ENCODE results near the gene MTA2. TPM values are rescaled to one million over a fixed set of nuclear protein-coding genes. Genes with fewer than 3 reads are reported as not detected.

Gene MTA2
- total RNA-seq, 2 experiments from 2014 or later = 231 to 233 TPM

GRCh38 chr11:62546244-62546928, 55.3 kb downstream of the MTA2 start, which contains the start of gene AHNAK:
Gene AHNAK (minus strand): TSS chr11:62546806. CDS start chr11:62536098, 10,708 bp downstream.
- H3K27ac Mint-ChIP-seq = peak within 1 kb of the TSS; percentile 78
- DNase-seq (peak; percentile 77), ATAC-seq (ENCODE audit: low read depth) (peak; percentile 57)
- H3K4me3 Mint-ChIP-seq = peak within 1 kb of the TSS; percentile 96
- peaks cover 39% of the 10 kb centered on the region for H3K27me3 Mint-ChIP-seq
- no peaks in the 10 kb centered on the region for H3K9me3 Mint-ChIP-seq
- peaks cover 46% of the 10 kb centered on the region for H3K4me1 Mint-ChIP-seq
- POLR2A ChIA-PET = interaction anchor here (0.6 to 6.0 kb wide), 6 partner anchors 8 to 163 kb away, joined by 3 to 97 read pairs (median 5); partner anchors contain the start of genes EEF1G and TUT1
- no peaks in the 10 kb centered on the region for H3K36me3 Mint-ChIP-seq

- Mint-ChIP-seq H3K4me1 (peaks cover 47% of the 10 kb centered on the region), H3K27me3 (peaks cover 36% of the 10 kb centered on the region), H3K4me3 (peak overlapping the region; percentile 96), H3K36me3 (peaks cover 2% of the 10 kb centered on the region), H3K27ac (peak overlapping the region; percentile 78), H3K9me3 (no peaks in the 10 kb centered on the region)
- POLR2A ChIA-PET = interaction anchor here (0.6 to 6.0 kb wide), 10 partner anchors 9 to 181 kb away, joined by 3 to 97 read pairs (median 4); partner anchors contain the start of genes C11orf98, CSKMT, EEF1G and HNRNPUL2
- ATAC-seq (ENCODE audit: low read depth) = peak; percentile 25
- DNase-seq = peak; percentile 65
Observed at GRCh38 chr11:62545437-62546243, 56.0 kb downstream of the MTA2 start.

- H3K27me3 Mint-ChIP-seq = peaks cover 28% of the 10 kb centered on the region
- peaks cover 2% of the 10 kb centered on the region for H3K36me3 Mint-ChIP-seq
- no peak for DNase-seq
- no peaks in the 10 kb centered on the region for H3K9me3 Mint-ChIP-seq
- peak overlapping the region; percentile 78 for H3K27ac Mint-ChIP-seq
- peak; percentile 27 for ATAC-seq (ENCODE audit: low read depth)
- H3K4me1 Mint-ChIP-seq = peaks cover 46% of the 10 kb centered on the region
- H3K4me3 Mint-ChIP-seq = peak overlapping the region; percentile 96
- POLR2A ChIA-PET = interaction anchor here (0.7 to 6.0 kb wide), 11 partner anchors 10 to 297 kb away, joined by 3 to 97 read pairs (median 4); partner anchors contain the start of genes C11orf98, CSKMT, EEF1G and HNRNPUL2
Observed at GRCh38 chr11:62544581-62545436, 56.9 kb downstream of the MTA2 start.

GRCh38 chr11:62543680-62544444, 57.8 kb downstream of the MTA2 start:
- peaks cover 2% of the 10 kb centered on the region for H3K36me3 Mint-ChIP-seq
- H3K27me3 Mint-ChIP-seq = peaks cover 18% of the 10 kb centered on the region
- H3K9me3 Mint-ChIP-seq = no peaks in the 10 kb centered on the region
- DNase-seq = peak; percentile 37
- H3K4me3 Mint-ChIP-seq = peak overlapping the region; percentile 96
- peak overlapping the region; percentile 58 for H3K27ac Mint-ChIP-seq
- no peak for ATAC-seq (ENCODE audit: low read depth)
- H3K4me1 Mint-ChIP-seq = peaks cover 49% of the 10 kb centered on the region
- POLR2A ChIA-PET = interaction anchor here (0.6 to 6.0 kb wide), 13 partner anchors 11 to 298 kb away, joined by 3 to 97 read pairs (median 5); partner anchors contain the start of genes C11orf98, CSKMT, EEF1G and TUT1

Small RNA genes lying within 50 kb of the gene (microRNA-seq; reads per million reads assigned to microRNA genes)
- gene MIR6747 = 2.1 reads per million

Other genes with a start within 250 kb of the MTA2 start
- not detected for gene SCGB1A1, start 182.8 kb downstream of the MTA2 start, total RNA-seq
- 100 to 1,000 TPM; 278 to 344 TPM for gene AHNAK, start 55.1 kb downstream of the MTA2 start, total RNA-seq
- 1,000 to 10,000 TPM; 1,132 to 1,152 TPM for gene EEF1G, start 28.0 kb downstream of the MTA2 start, total RNA-seq
- gene TUT1, start 10.3 kb downstream of the MTA2 start, total RNA-seq = 10 to 100 TPM; 27.2 to 38.2 TPM
- 100 to 1,000 TPM; 183 to 185 TPM for gene EML3, start 10.9 kb upstream of the MTA2 start, total RNA-seq
- gene ROM1, start 11.4 kb upstream of the MTA2 start, total RNA-seq = 1 to 10 TPM; 1.4 to 2.4 TPM
- 10 to 100 TPM; 76.1 to 87.0 TPM for gene B3GAT3, start 20.1 kb upstream of the MTA2 start, total RNA-seq
- gene GANAB, start 44.7 kb upstream of the MTA2 start, total RNA-seq = 100 to 1,000 TPM; 291 to 300 TPM
- gene INTS5, start 51.4 kb upstream of the MTA2 start, total RNA-seq = 10 to 100 TPM; 30.1 to 30.2 TPM
- gene C11orf98, start 63.3 kb upstream of the MTA2 start, total RNA-seq = 100 to 1,000 TPM in 1 of 2 experiments, 10 to 100 TPM in 1; 99.9 to 104 TPM
- 10 to 100 TPM; 23.3 to 27.3 TPM for gene CSKMT, start 63.4 kb upstream of the MTA2 start, total RNA-seq
- 1 to 10 TPM; 6.7 to 6.8 TPM for gene UQCC3, start 69.8 kb upstream of the MTA2 start, total RNA-seq
- gene LBHD1, start 70.4 kb upstream of the MTA2 start, total RNA-seq = 10 to 100 TPM; 23.5 to 23.6 TPM
- 100 to 1,000 TPM; 135 to 136 TPM for gene UBXN1, start 77.2 kb upstream of the MTA2 start, total RNA-seq
- under 1 TPM; 0.19 to 0.23 TPM for gene LRRN4CL, start 87.7 kb upstream of the MTA2 start, total RNA-seq
- gene BSCL2, start 105.6 kb upstream of the MTA2 start, total RNA-seq = 10 to 100 TPM; 29.9 to 39.4 TPM
- not detected for gene GNG3, start 105.8 kb upstream of the MTA2 start, total RNA-seq
- 10 to 100 TPM; 67.9 to 72.5 TPM for gene HNRNPUL2, start 125.6 kb upstream of the MTA2 start, total RNA-seq
- gene TTC9C, start 126.6 kb upstream of the MTA2 start, total RNA-seq = 10 to 100 TPM; 49.5 to 56.4 TPM
- gene ZBTB3, start 152.3 kb upstream of the MTA2 start, total RNA-seq = 10 to 100 TPM; 14.0 to 17.1 TPM
- 10 to 100 TPM; 79.1 to 84.6 TPM for gene POLR2G, start 159.7 kb upstream of the MTA2 start, total RNA-seq
- 10 to 100 TPM; 20.6 to 22.2 TPM for gene TAF6L, start 169.5 kb upstream of the MTA2 start, total RNA-seq
- 10 to 100 TPM; 48.7 to 52.2 TPM for gene TMEM179B, start 185.5 kb upstream of the MTA2 start, total RNA-seq
- gene TMEM223, start 190.1 kb upstream of the MTA2 start, total RNA-seq = 10 to 100 TPM; 14.0 to 15.2 TPM
- 100 to 1,000 TPM; 124 to 131 TPM for gene NXF1, start 203.6 kb upstream of the MTA2 start, total RNA-seq
- gene STX5, start 230.2 kb upstream of the MTA2 start, total RNA-seq = 10 to 100 TPM; 43.4 to 44.3 TPM
- gene TEX54, start 231.0 kb upstream of the MTA2 start, total RNA-seq = not detected
- 10 to 100 TPM; 75.2 to 78.0 TPM for gene WDR74, start 237.7 kb upstream of the MTA2 start, total RNA-seq